Measurements from ENCODE around the gene COL11A1.
"Not testable (repeated sequence)": the region's sequence is repeated elsewhere in the genome, so short reads cannot be mapped to it uniquely, and the experiment has no call there.

COL11A1 gene

DNA sequence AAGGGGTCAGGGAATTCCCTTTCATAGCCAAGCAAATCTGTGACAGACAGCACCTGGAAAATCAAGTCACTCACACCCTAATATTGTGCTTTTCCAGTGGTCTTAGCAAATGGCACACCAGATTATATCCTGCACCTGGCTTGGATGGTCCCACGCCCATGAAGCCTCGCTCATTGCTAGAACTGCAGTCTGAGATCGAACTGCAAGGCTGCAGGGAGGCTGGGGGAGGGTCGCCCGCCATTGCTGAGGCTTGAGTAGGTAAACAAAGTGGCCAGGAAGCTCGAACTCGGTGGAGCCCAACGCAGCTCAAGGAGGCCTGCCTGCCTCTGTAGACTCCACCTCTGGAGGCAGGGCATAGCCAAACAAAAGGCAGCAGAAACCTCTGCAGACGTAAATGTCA lies 281.6 kb downstream of the COL11A1 start:
- DNase-seq = not testable (repeated sequence)

All from retina (tissue), 1 donor.